ENCODE measurements around the gene NUP153. TPM values are rescaled to one million over a fixed set of nuclear protein-coding genes. Genes with fewer than 3 reads are reported as not detected.
"Not testable (repeated sequence)": the region's sequence is repeated elsewhere in the genome, so short reads cannot be mapped to it uniquely, and the experiment has no call there.

Gene NUP153
- total RNA-seq, 4 donors from 2014 or later: 28.4 to 32.8 (median 31.5) TPM

DNA sequence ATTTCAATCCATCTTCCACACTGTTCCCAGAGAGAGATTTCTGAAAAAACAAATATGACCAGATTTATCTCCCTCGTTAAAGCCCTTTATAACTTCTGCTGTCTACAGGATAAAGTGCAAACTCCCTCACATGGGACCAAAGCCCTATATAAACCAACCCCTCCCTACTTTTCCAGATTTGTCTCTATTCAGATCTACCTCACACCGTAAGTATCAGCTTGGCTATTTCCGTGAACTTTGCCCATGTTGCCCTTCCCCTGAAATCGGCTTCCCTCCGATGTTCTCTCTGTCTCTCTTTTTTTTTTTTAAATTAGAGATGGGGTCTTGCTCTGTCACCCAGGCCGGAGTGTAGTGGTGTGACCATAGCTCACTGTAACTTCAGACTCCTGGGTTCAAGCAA is 118.7 kb downstream of the NUP153 start:
- Histone ChIP-seq H3K27ac (replicated peaks in 1 of 4) (no peak overlapping the region), H3K4me1 (peaks cover 10 to 16% (median 11%) of the 10 kb centered on the region in 4 donors), H3K36me3 (no peaks in the 10 kb centered on the region), H3K9me3 (no peaks in the 10 kb centered on the region), H3K27me3 (no peaks in the 10 kb centered on the region), H3K4me3 (no peak overlapping the region)
- intact Hi-C loops (cut with DNase I): loop anchor here (10.0 kb wide), 1 partner anchor 217 kb away; no protein-coding TSS in a partner anchor
- 95% methylated on average over 6 of the region's 6 CpGs for WGBS
- DNase-seq (ENCODE audit: extremely low spot score): no peak
- no peak for TF ChIP-seq EP300 (IDR thresholded peaks at IDR 0.05)
- TF ChIP-seq CTCF (IDR thresholded peaks at IDR 0.05): no peak
- no peak for TF ChIP-seq POLR2A (IDR thresholded peaks at IDR 0.05; ENCODE audit: low read depth)
- TF ChIP-seq POLR2AphosphoS5 (IDR thresholded peaks at IDR 0.05): no peak

GRCh38 chr6:17586623-17587022 is 120.1 kb downstream of the NUP153 start:
- not testable (repeated sequence) for H3K27me3 ChIP-seq; H3K27ac ChIP-seq (replicated peaks in 1 of 4); H3K36me3 ChIP-seq; H3K4me3 ChIP-seq; H3K9me3 ChIP-seq; DNase-seq (ENCODE audit: extremely low spot score)
- H3K4me1 ChIP-seq: peaks cover 10 to 16% (median 12%) of the 10 kb centered on the region in 4 donors
- intact Hi-C loops (cut with DNase I): loop anchor here (10.0 kb wide), 1 partner anchor 218 kb away; no protein-coding TSS in a partner anchor
- WGBS: 93% methylated on average over 13 of the region's 13 CpGs

DNA sequence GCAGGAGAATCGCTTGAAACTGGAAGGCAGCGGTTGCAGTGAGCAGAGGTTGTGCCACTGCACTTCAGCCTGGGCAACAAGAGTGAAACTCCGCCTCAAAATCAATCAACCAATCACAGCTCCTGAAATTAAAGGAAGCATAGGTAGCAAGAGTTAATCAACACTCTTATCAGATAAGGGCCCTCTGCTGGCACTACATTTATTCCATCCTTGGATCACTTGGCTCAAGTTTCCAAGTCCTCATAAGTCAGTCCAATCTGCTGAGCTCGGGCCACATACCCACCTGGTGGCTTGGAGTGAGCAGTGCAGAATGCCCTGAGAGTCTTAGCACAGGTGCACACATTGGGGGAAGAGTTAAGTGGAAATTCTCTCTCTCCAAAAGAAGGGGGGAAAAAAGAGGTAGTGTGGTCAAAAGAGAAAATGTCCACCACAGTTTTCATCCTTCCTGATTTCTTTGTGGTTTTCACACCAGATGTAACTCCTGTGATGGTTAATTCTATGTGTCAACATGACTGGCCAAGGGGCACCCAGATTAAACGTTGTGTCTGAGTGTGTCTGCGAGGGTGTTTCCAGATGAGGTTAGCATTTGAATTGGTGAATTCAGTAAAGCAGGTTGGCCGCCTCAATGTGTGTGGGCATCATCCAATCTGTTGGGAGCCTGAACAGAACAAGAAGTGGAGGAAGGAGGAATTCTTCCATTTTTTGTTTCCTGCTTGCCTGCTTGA is 120.8 kb downstream of the NUP153 start:
- Histone ChIP-seq H3K4me3 (no peak overlapping the region), H3K27me3 (no peaks in the 10 kb centered on the region), H3K9me3 (no peaks in the 10 kb centered on the region), H3K4me1 (peaks cover 10 to 16% (median 12%) of the 10 kb centered on the region in 4 donors), H3K36me3 (no peaks in the 10 kb centered on the region), H3K27ac (replicated peaks in 1 of 4) (no peak overlapping the region)
- TF ChIP-seq POLR2A (IDR thresholded peaks at IDR 0.05; ENCODE audit: low read depth) (no peak), CTCF (IDR thresholded peaks at IDR 0.05) (peak in 1 of 3 experiments; percentile 8), POLR2AphosphoS5 (IDR thresholded peaks at IDR 0.05) (no peak)
- DNase-seq (ENCODE audit: extremely low spot score): no peak
- 83% methylated on average over 7 of the region's 7 CpGs for WGBS
- intact Hi-C loops (cut with DNase I): loop anchor here (10.0 kb wide), 1 partner anchor 219 kb away; no protein-coding TSS in a partner anchor

DNA sequence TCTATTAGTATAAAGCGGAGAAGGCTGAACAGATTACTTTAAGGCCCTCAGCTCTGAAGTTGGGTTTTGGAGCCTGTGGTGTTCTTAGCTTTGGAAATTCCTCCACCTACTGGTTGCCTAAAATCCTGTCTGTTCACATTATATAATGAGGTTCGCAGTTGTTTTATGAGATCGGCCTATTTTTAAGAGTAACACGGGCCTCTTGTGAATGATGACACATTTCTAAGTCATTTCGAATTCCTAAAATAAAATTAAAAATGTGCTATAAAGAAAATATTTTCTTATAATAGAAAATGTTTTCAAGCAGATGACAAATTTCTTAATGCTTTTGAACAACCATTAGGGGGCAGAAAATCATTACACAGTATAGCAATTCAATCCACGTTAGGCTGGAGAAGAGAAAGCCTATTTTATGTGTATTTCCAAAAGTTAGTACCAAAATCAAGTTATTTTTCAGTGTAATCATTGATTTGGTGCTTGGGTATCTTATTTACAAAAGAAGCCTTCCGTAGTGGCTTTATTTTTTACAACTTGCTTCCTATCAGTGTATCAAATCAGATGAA is 122.4 kb downstream of the NUP153 start:
- Histone ChIP-seq H3K36me3 (no peaks in the 10 kb centered on the region), H3K4me3 (peak overlapping the region; percentile 22 to 39 (median 22)), H3K4me1 (peaks cover 10 to 21% (median 14%) of the 10 kb centered on the region in 4 donors), H3K27me3 (no peaks in the 10 kb centered on the region), H3K27ac (replicated peaks in 1 of 4) (peak overlapping the region; percentile 65 to 80 (median 75)), H3K9me3 (no peaks in the 10 kb centered on the region)
- intact Hi-C loops (cut with DNase I): loop anchor here (5.0 to 10.0 kb wide), 2 partner anchors 220 to 302 kb away; partner anchors contain the start of gene RBM24
- DNase-seq (ENCODE audit: extremely low spot score): no peak
- 7% methylated on average over 7 of the region's 7 CpGs for WGBS
- TF ChIP-seq POLR2AphosphoS5 (IDR thresholded peaks at IDR 0.05) (no peak), CTCF (IDR thresholded peaks at IDR 0.05) (peak; percentile 73 to 96 (median 84))

GRCh38 chr6:17583811-17584210 is 122.9 kb downstream of the NUP153 start:
- Histone ChIP-seq H3K9me3 (no peaks in the 10 kb centered on the region), H3K27ac (replicated peaks in 1 of 4) (peak overlapping the region; percentile 65 to 80 (median 75)), H3K36me3 (no peaks in the 10 kb centered on the region), H3K27me3 (no peaks in the 10 kb centered on the region), H3K4me3 (peak overlapping the region in 3 of 4 donors; percentile 22 to 23 (median 22)), H3K4me1 (peaks cover 10 to 21% (median 14%) of the 10 kb centered on the region in 4 donors)
- no peak for TF ChIP-seq CTCF (IDR thresholded peaks at IDR 0.05)
- TF ChIP-seq EP300 (IDR thresholded peaks at IDR 0.05): no peak
- no peak for TF ChIP-seq POLR2AphosphoS5 (IDR thresholded peaks at IDR 0.05)
- no peak for TF ChIP-seq POLR2A (IDR thresholded peaks at IDR 0.05; ENCODE audit: low read depth)
- intact Hi-C loops (cut with DNase I): loop anchor here (2.0 to 10.0 kb wide), 3 partner anchors 221 to 427 kb away; partner anchors contain the start of gene RBM24
- DNase-seq (ENCODE audit: extremely low spot score): no peak
- 17% methylated on average over 5 of the region's 5 CpGs for WGBS

DNA sequence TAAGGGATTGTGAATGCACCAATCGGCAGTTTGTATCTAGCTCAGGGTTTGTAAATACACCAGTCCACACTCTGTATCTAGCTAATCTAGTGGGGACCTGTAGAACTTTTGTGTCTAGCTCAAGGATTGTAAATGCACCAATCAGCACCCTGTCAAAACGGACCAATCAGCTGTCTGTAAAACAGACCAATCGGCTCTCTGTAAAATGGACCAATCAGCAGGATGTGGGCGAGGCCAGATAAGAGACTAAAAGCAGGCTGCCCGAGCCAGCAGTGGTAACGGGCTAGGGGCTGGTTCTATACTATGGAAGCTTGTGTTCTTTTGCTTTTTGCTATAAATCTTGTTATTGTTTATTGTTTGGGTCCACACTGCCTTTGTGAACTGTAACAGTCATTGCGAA is 125.4 kb downstream of the NUP153 start:
- not testable (repeated sequence) for DNase-seq (ENCODE audit: extremely low spot score); H3K4me3 ChIP-seq; H3K36me3 ChIP-seq; H3K27me3 ChIP-seq
- 87% methylated on average over 7 of the region's 7 CpGs for WGBS
- Histone ChIP-seq H3K4me1 (peaks cover 10 to 21% (median 14%) of the 10 kb centered on the region in 4 donors), H3K9me3 (peaks cover 0 to 11% (median 2%) of the 10 kb centered on the region in 4 donors), H3K27ac (replicated peaks in 1 of 4) (peak overlapping the region; percentile 85 to 88 (median 86))
- intact Hi-C loops (cut with DNase I): loop anchor here (2.0 to 10.0 kb wide), 3 partner anchors 110 to 299 kb away; partner anchors contain the start of gene RBM24

Data from esophagus muscularis mucosa (tissue), 4 donors.